Inferior parietal cortex (tissue), 1 donor: Measurements from ENCODE around the gene AKR7A2.
A peak's percentile ranks its signal among the peaks of the same experiment; 100 is the strongest.

Experiments
- DNase-seq: peaks from one replicate; pipeline ENCODE4 v3.0.0-alpha.2; 2016; ENCODE audit errors: extremely low spot score

AKR7A2 gene

DNA sequence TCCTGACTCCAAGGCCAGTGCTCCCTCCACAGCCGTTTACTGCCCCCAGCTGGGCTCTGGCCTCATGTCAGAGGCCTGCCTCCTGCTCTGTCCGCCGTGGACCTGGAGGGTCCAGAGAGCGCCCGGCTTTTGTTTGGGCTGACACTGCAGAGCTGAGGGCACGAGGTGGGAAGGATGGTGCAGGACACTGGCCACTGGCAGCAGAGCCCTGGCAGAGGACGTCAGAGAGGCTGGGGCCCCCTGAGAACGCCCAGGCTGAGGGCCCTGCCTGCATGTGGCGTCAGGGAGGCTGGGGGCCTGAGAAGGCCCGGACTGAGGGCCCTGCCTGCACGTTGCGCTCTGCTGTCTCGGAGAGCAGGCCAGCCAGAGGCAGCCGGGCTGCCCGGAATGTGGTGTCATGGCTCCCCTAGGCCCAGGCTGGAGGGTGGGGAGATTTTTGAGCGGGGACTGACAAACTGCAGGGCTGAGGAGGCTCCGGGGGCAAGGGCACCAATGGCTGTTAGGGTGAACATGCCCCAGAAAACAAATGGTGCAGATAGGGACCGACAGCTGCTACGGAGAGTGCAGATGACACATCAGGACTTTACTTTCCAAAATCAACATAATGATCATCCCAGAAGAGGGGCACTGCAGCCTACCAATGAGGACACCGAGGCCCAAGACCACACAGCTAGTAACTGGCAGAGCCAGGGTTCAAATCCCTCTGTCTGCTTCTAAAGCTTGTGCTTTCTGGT lies 31.8 kb upstream of the AKR7A2 start:
- DNase-seq, result no peak

DNA sequence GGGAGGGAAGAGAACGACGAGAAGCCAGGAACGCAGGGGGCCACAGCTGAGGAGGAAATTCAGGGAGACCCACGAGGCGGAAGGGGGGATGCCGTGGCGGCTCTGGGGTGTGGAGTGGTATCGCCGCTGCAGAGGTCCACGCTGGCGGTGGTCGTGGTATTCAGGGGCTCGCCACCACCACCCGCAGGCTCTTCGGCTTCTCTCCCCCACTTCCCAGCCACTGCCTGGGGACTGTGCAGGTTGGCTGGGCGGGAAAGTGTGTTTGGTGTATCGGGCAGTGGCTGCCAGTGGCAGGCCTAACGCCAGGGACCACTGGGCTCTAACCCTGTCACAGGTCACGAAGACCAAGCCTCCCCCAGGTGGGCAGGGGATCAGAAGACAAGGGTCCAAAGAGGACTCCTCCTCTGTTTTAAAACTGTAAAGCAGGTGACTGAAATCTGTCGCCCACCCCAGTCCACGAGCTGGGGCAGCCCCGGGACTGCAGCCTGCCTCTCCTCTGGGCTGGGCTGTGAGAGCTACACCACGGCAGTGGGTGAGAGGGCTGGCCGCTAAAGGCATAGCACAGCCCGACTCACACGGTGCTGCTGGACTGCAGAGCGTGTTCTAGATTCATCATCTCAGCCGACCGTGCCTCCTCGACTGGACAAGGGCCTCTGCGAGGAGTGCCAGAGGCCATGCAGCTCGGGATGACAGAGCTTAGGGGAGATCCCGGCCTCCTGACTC lies 31.1 kb upstream of the AKR7A2 start:
- DNase-seq, result no peak

DNA sequence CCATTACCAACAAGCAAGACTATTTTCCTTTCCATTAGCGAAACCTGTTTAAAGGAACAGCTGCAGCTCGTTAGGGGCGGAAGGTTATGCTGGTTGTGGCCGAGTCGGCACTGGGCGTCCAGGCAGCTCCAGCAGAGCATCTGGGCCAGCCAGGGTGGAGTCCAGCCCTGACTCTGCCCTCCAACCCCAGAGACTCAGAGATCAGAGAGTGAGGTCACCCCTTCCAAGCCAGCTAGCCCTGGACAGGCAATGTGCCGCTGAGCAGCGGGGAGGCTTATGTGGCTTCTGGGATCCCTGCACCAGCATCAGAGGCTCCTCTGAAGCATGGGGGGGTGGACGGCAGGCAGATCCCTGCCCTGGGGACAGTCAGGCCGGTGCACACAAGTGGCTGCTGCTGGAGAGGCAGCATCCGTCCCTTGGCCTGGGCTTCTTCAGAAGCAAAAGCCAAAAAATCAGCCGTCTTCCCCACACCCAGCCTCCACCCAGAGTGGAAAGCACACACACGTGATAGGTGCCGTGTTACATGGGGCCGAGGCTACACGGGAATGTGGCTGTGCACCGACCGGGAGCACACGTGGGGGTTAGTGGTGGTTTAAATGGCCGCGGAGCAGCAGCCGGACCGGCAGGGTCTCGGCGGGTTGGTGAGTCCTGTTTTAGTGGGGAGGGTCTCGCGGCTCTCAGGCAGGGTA lies 30.3 kb upstream of the AKR7A2 start:
- DNase-seq, result no peak

- DNase-seq, result peak; percentile 68
Measured at GRCh38 chr1:19341201-19342061, 29.5 kb upstream of the AKR7A2 start.

DNA sequence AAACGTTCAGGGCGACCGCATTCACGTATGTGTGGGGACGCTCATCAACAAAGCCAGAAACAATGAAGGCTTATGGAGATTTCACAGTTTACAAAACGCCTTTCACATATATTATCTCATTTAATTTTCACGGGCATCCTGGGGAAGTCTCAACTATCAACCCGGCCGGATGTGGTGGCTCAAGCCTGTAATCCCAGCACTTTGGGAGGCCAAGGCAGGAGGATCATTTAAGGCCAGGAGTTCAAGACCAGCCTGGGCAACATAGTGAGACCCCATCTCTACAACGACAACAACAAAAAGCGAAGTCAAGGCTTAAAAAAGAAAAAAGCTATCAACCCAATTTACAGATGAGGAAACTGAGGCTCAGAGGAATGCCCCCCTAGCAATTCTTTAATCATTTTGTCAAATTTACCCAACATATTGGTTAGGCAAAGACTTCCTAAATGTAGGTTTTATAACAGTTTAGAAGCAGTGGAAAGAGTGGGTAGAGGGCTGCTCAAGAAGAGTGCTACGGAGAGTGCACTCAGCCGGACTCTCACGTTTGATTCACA lies 28.5 kb upstream of the AKR7A2 start:
- DNase-seq, result no peak

DNA sequence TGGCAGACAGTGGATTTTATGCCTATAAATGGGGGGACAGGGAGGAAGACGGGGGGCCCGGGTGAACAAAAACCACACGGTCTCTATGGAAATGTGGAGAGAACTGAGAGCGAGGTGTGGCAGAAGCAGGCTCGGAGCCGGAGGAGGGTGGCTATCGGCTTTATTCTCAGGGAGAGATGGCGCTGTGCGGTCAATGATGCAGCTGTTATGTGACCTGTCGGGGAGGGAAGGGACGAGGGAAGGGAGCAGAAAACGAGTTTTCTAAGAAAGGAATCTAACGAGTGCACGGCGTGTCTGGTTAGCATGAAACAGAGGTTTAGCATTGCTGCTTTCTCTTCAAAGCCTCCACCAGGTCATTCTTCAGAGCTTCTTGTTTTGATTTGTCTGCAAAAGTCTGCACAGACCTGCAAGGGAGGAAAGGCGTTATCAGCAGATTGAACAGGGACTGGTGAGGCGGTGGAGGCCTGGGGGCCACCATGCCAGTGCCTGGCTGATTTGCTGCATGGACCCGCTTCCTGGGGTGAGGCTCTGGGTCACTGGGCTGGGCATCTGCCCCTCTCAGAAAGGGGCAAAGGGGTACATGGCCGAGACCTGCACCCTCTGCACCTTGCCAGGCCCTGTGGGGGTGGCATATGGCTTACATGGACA lies 27.4 kb upstream of the AKR7A2 start:
- no peak for DNase-seq

DNA sequence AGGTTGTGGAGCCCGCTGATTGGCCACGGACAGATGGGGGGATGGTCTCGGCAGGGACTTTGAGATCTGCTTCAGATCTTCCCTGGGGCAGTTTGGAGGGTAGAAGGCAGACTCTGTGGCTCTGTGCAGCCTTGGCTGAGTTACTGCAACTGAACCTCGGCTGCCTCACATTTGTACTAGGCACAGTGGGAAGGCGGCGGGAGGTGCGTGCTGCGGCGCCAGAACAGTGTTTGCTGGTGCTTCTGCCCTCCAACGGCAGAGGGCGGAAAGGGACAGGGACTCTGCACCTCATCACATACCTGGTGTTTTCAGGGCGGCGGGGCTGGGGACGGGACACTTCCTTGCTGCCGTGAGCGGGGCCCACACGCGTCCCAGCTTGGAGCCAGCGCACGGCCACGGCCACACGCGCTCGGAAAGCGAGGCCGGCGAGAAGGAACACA lies 26.4 kb upstream of the AKR7A2 start:
- DNase-seq, result no peak

- DNase-seq, result no peak
Measured at GRCh38 chr1:19337289-19337688, 25.3 kb upstream of the AKR7A2 start.

DNA sequence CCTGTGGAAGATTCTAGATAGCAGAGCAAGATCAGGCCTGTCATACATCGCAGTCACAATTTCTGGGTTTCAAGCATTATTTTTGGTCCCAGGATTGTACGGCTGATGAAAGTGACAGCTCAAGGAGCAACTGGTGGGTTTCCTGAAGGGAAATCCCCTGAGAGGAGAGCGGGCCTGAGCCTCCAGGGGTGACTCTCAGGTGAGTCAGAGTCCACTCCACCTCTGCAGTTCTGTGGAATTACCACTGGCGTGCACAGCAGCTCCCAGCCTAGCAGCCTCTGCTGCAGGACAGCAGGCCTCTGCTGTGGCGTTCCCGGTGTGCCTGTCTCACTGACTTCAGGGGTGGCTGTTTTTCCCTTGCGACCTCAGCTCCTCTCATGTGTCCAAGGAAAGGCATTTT lies 24.6 kb upstream of the AKR7A2 start:
- no peak for DNase-seq

- DNase-seq, result no peak
Measured at GRCh38 chr1:19333587-19334354, 21.8 kb upstream of the AKR7A2 start.

DNA sequence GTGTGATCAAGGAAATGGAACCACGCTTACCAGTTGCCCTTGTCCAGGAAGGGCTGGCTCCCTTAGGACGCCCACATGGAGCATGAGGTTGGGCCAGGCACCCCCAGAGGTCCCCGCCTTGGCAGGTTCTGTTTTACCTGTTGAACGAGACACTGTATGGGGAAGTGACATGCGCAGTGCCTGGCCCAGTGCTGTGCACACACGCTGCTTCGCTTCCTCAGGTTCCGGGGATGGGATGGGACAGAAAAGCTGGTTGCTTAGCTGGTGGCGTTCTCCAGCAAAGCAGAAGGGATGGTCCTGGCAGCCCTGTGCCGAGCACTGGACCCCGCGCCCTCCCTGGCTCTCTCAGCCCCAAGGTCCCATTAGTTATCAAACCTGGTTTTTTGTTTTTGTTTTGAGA lies 20.9 kb upstream of the AKR7A2 start:
- DNase-seq, result no peak

- no peak for DNase-seq
Measured at GRCh38 chr1:19331262-19331878, 19.4 kb upstream of the AKR7A2 start.

DNA sequence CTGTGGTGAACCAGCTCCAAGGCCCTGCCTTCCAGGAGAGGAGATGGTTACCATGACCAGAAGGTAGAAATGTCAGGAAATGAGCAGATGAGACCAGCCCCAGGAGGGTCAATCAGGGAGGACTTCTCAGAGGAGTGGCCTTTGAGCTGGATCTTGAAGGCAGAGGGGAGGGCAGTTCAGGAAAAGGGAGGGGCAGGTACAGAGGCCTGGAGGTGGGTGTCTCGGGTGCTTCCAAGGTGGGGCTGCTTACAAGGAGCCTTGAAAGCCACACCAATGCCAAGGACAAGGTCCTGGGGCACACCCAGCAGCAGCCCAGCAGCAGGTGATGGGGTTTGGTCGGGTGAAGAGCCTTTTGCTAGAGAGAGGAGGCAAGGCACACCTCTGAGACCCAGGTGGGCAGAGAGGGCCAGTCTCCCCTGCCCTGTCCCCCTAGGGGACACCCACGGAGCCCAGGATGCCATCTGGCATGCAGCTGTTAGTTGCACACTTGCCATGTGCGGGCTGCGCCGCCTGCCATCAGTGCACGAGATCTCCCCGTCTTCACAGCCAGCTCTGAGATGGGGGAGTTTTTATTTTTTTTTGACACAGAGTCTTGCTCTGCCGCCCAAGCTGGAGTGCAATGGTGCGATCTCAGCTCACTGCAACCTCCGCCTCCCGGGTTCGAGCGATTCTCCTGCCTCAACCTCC lies 18.6 kb upstream of the AKR7A2 start:
- no peak for DNase-seq

DNA sequence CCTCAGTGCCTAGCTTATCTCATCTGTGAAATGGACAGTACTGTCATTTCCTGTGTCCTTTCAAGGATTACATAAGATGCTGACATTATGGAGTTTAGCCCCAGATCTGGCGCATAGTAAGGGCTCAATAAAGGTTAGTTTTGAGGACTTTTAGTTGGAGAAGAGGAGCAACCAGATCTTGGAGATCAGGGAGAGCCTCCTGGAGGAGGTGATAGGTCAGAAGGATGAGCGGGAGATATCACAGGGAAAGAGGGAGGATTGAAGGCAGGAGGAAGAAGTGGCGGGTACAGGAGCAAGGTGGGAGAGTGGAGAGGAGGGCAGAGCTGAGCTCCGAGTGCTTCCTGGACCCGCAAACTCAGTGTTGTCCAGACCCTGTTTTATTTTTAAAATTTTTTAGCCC lies 17.7 kb upstream of the AKR7A2 start:
- DNase-seq, result no peak

DNA sequence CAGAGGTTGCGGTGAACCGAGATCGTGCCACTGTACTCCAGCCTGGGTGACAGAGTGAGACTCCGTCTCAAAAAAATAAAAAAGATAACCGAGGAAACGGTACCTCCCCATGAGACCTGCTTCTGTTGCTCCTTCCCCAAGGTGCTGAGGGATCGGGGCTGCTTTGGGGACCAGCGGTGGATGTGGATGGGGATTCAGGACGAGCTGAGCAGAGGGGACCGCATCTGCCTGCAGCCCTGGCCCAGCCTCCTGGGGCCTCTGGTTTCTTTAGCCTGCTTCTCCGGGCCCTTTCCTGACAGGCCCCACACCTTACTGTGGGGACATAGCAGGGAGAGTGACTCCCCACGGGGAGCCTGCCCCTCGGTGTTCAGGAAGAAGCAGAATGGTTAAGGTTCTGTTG lies 17.2 kb upstream of the AKR7A2 start:
- no peak for DNase-seq

DNA sequence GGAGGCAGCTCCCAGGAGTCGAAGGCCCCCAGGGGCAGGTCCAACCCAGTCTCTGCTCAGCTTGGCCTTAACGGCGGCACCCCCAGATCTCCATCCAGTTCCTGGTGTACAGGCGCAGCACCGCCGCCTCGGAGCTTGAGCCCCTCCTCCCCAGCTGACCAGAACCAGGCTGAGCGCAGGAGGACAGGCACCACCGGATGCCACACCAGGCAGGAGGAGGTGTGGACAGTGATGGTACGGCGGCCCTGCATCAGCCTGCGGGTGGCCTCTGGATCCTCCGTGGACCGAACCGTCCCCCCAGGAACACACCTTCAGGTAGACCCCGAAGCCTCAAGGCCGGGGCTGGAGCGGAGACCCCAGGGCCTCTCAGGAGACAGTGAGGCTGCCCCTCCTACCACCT lies 16.5 kb upstream of the AKR7A2 start:
- no peak for DNase-seq

GRCh38 chr1:19327736-19328135 lies 15.8 kb upstream of the AKR7A2 start:
- no peak for DNase-seq

DNA sequence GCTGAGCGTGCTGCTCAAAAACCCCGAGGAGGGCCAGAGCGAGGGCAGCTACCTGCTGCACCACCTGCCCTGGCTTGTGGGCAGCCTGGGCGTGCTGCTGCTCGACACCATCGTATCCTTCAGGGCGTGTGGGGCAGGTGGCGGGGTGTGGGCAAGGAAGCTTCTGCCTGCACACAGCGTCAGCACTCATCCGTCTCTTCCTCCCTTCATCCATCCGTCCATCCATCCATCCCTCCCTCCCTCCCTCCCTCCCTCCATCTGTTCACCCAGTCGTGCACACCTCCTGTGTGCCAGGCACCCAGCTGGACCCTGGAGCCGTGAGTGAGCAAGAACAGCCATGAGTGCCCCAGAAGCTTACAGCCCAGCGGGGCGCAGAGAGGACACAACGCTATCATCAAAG lies 15.4 kb upstream of the AKR7A2 start:
- no peak for DNase-seq

DNA sequence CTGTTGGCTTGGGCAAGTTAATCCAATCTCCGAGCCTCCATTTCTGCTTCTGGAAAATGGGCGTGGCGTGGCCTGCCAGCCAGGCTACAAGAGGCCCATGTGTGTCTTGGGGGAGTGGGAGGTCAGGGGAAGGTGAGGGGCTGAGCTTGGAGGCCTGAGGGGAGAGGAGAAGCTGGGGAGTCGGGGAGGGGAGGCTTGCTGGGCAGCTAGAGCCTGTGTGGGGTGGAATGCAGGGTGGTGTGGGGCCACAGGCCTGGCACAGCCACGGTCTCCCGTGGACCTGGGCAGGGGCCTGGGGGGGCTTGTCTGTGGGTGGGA lies 14.8 kb upstream of the AKR7A2 start:
- DNase-seq, result no peak
